Activated CD8-positive, alpha-beta T cell treated with anti-CD3 and anti-CD28 coated beads, Interleukin-2, amount 10 ng/mL, durations not matched to agents 7 days and 5 days (primary cell): Measurements from ENCODE around the gene CLPTM1L. TPM values are rescaled to one million over a fixed set of nuclear protein-coding genes. Genes with fewer than 3 reads are reported as not detected.
"Not testable (repeated sequence)": the region's sequence is repeated elsewhere in the genome, so short reads cannot be mapped to it uniquely, and the experiment has no call there.

Experiments used
- ATAC-seq: fragments of 150-1000 bp; cut with Tn5 transposase; one replicate; pipeline ENCODE4 v1.10.0; 2021; ENCODE audit warnings: moderate library complexity
- CTCF ChIA-PET: fragments of 350-600 bp; sonication (Branson Sonifier 250); formaldehyde crosslinking; loops from one replicate; lab custom pipeline; 2021; ENCODE audit warnings: antibody characterized with exemption; lab: Charles Lee
- POLR2A ChIA-PET: fragments of 350-600 bp; sonication (Branson Sonifier 250); formaldehyde crosslinking; loops from one replicate; lab custom pipeline; 2021; ENCODE audit warnings: antibody characterized with exemption; lab: Charles Lee
- DNase-seq: peaks from one replicate; pipeline ENCODE4 v3.0.0-alpha.2; 2020
- H3K27ac Mint-ChIP-seq: one replicate; pipeline ENCODE4 v1.8.0; 2021; ENCODE audit warnings: mild to moderate bottlenecking, mixed read lengths
- H3K27me3 Mint-ChIP-seq: one replicate; pipeline ENCODE4 v1.8.0; 2021; ENCODE audit warnings: low read depth, mixed read lengths
- H3K36me3 Mint-ChIP-seq: one replicate; pipeline ENCODE4 v1.8.0; 2021; ENCODE audit warnings: low read depth, mixed read lengths
- H3K4me1 Mint-ChIP-seq: one replicate; pipeline ENCODE4 v1.8.0; 2021; ENCODE audit warnings: low read depth, mixed read lengths
- H3K4me3 Mint-ChIP-seq: one replicate; pipeline ENCODE4 v1.8.0; 2021; ENCODE audit warnings: mild to moderate bottlenecking, mixed read lengths
- H3K9me3 Mint-ChIP-seq: one replicate; pipeline ENCODE4 v1.8.0; 2022; ENCODE audit warnings: mixed read lengths; ENCODE audit not compliant: insufficient read depth
- total RNA-seq, 2 experiments: library from RNA; stranded (reverse); gene quantifications; one replicate each; pipeline ENCODE4 v1.2.3, GENCODE V29; 2021

The CLPTM1L gene
- total RNA-seq, 2 experiments from 2014 or later: 80.0 to 83.8 TPM

DNA sequence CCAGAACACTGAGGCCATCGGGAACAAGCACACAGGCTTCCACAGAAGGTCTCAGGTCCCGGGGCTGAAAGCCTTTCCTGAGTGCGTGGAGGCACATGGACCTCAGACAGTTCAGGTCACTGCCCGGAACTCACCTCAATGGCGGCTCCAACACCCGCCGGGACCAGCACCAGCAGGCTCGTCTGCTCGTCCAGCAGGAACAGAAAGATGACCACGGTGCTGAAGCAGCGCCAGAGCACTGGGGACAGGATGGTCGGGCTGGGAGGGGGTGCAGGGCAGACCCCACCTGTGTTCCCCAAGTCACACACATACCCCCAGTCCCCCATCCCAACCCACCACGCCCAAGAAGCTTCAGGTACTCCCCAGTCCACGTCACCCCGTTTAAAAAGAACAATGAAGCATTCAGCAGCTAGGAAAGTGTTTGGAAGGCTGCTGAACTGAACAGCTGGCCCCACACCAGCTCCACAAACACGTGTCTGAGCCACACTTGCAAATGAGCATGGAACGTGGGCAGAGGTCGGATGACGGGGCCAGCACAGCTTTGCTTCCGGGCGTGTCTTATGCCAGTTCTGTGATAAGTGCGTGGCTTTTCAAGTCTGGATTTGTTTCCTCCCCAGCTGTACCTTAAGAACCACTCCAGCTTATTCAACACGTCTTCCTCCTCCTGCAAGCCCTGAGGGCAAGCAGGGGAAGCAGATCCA lies 14.6 kb downstream of the CLPTM1L start:
- H3K9me3 Mint-ChIP-seq: no peaks in the 10 kb centered on the region
- H3K4me1 Mint-ChIP-seq: no peaks in the 10 kb centered on the region
- H3K36me3 Mint-ChIP-seq: peaks cover 35% of the 10 kb centered on the region
- CTCF ChIA-PET: no interaction called here
- no peak overlapping the region for H3K4me3 Mint-ChIP-seq
- POLR2A ChIA-PET: no interaction called here
- H3K27ac Mint-ChIP-seq: no peak overlapping the region
- no peaks in the 10 kb centered on the region for H3K27me3 Mint-ChIP-seq
- ATAC-seq: no peak
- no peak for DNase-seq

DNA sequence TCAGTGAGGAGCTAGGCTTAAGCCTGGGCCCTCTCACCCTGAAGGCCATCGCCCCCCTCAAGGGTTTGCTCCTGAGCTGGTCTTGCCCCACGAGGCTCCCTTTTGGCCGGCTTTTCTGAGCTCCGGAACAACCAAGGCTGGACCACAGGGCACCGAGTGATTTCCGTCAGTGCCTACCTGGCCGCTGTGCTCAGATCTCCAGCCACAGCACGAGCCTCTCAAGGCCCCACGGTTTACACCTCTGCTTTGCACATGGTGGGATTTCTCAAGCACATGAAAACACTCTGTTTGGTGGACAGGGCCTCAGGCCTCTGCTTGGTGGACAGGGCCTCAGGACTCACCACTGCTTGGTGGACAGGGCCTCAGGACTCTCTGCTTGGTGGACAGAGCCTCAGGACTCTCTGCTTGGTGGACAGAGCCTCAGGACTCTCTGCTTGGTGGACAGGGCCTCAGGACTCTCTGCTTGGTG lies 15.8 kb downstream of the CLPTM1L start:
- ChIA-PET CTCF (interaction anchor here (1.0 kb wide), 1 partner anchor 11 kb away, joined by 3 read pairs; no protein-coding TSS in a partner anchor), POLR2A (interaction anchor here (0.6 kb wide), 1 partner anchor 16 kb away, joined by 3 read pairs; no protein-coding TSS in a partner anchor)
- ATAC-seq (no peak), DNase-seq (no peak)
- H3K9me3 Mint-ChIP-seq: no peaks in the 10 kb centered on the region
- H3K4me1 Mint-ChIP-seq: no peaks in the 10 kb centered on the region
- H3K27me3 Mint-ChIP-seq: no peaks in the 10 kb centered on the region
- peaks cover 31% of the 10 kb centered on the region for H3K36me3 Mint-ChIP-seq
- H3K4me3 Mint-ChIP-seq: no peak overlapping the region
- H3K27ac Mint-ChIP-seq: no peak overlapping the region

DNA sequence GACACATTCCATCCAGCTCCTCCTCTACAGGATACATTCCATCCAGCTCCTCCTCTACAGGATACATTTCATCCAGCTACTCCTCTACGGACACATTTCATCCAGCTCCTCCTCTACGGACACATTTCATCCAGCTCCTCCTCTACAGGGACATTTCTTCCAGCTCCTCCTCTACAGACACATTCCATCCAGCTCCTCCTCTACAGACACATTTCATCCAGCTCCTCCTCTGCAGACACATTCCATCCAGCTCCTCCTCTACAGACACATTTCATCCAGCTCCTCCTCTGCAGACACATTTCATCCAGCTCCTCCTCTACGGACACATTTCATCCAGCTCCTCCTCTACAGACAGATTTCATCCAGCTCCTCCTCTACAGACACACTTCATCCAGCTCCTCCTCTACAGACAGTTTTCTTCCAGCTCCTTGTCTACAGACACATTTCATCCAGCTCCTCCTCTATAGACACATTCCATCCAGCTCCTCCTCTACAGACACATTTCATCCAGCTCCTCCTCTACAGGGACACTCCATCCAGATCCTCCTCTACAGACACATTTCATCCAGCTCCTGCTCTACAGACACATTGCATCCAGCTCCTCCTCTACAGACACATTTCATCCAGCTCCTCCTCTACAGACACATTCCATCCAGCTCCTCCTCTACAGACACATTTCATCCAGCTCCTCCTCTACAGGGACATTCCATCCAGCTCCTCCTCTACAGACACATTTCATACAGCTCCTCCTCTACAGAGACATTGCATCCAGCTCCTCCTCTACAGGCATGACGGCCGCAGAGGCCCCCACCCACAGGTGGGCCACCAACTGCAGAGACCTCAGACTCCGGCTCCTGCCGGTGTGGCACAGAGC lies 16.4 kb downstream of the CLPTM1L start:
- not testable (repeated sequence) for ATAC-seq, H3K9me3 Mint-ChIP-seq, DNase-seq, H3K4me1 Mint-ChIP-seq, H3K27me3 Mint-ChIP-seq, H3K4me3 Mint-ChIP-seq
- ChIA-PET POLR2A (interaction anchor here (0.6 kb wide), 1 partner anchor 16 kb away, joined by 3 read pairs; no protein-coding TSS in a partner anchor), CTCF (interaction anchor here (1.0 kb wide), 1 partner anchor 11 kb away, joined by 3 read pairs; no protein-coding TSS in a partner anchor)
- Mint-ChIP-seq H3K36me3 (peaks cover 34% of the 10 kb centered on the region), H3K27ac (peak overlapping the region; percentile 23)

DNA sequence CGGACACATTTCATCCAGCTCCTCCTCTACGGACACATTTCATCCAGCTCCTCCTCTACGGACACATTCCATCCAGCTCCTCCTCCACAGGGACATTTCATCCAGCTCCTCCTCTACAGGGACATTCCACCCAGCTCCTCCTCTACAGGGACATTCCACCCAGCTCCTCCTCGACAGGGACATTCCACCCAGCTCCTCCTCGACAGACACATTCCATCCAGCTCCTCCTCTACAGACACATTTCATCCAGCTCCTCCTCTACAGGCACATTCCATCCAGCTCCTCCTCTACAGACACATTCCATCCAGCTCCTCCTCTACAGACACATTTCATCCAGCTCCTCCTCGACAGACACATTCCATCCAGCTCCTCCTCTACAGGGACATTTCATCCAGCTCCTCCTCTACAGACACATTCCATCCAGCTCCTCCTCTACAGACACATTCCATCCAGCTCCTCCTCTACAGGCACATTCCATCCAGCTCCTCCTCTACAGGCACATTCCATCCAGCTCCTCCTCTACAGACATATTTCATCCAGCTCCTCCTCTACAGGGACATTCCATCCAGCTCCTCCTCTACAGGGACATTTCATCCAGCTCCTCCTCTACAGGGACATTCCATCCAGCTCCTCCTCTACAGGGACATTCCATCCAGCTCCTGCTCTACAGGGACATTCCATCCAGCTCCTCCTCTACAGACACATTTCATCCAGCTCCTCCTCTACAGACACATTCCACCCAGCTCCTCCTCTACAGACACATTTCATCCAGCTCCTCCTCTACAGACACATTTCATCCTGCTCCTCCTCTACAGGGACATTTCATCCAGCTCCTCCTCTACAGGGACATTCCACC lies 17.8 kb downstream of the CLPTM1L start:
- H3K36me3 Mint-ChIP-seq: peaks cover 29% of the 10 kb centered on the region
- ATAC-seq, H3K4me3 Mint-ChIP-seq, CTCF ChIA-PET, DNase-seq, H3K27ac Mint-ChIP-seq, H3K27me3 Mint-ChIP-seq, H3K4me1 Mint-ChIP-seq, H3K9me3 Mint-ChIP-seq: not testable (repeated sequence)
- POLR2A ChIA-PET: interaction anchor here (0.6 to 1.0 kb wide), 3 partner anchors 9 to 122 kb away, joined by 3 read pairs; no protein-coding TSS in a partner anchor

DNA sequence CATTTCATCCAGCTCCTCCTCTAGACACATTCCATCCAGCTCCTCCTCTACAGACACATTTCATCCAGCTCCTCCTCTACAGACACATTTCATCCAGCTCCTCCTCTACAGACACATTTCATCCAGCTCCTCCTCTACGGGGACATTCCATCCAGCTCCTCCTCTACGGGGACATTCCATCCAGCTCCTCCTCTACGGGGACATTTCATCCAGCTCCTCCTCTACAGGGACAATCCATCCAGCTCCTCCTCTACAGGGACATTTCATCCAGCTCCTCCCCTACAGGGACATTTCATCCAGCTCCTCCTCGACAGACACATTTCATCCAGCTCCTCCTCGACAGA lies 18.4 kb downstream of the CLPTM1L start:
- DNase-seq, ATAC-seq, H3K4me3 Mint-ChIP-seq, H3K27me3 Mint-ChIP-seq, H3K9me3 Mint-ChIP-seq, H3K4me1 Mint-ChIP-seq, CTCF ChIA-PET: not testable (repeated sequence)
- Mint-ChIP-seq H3K36me3 (peaks cover 30% of the 10 kb centered on the region), H3K27ac (peak overlapping the region; percentile 17)
- POLR2A ChIA-PET: interaction anchor here (0.6 to 1.0 kb wide), 3 partner anchors 8 to 121 kb away, joined by 3 read pairs; no protein-coding TSS in a partner anchor

DNA sequence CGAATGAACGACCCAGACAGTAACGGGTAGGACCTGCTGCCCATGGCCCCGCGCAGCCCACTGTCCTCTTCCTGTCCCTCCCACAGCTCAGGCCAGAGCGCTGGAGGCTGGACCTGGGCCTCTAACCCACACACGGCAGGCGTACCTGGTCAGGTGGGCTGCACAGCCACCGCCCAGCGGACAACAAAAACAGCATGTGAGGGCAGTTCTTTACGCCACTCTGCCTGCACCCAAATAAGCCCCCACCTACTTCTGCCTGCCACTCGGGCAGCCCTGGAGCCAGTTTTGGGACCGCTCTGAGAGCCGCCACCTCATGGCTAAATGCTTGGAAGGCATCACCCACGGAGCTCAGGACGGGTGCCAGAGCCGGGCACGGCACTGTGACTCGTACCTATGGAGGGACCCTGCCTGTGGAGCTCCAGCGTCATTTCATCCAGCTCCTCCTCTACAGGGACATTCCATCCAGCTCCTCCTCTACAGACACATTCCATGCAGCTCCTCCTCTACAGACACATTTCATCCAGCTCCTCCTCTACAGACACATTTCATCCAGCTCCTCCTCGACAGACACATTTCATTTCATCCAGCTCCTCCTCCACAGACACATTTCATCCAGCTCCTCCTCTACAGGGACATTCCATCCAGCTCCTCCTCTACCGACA lies 18.9 kb downstream of the CLPTM1L start:
- CTCF ChIA-PET: no interaction called here
- POLR2A ChIA-PET: interaction anchor here (0.6 to 1.0 kb wide), 3 partner anchors 8 to 121 kb away, joined by 3 read pairs; no protein-coding TSS in a partner anchor
- H3K27ac Mint-ChIP-seq: peak overlapping the region; percentile 17
- no peak overlapping the region for H3K4me3 Mint-ChIP-seq
- ATAC-seq (no peak), DNase-seq (no peak)
- H3K27me3 Mint-ChIP-seq: no peaks in the 10 kb centered on the region
- H3K9me3 Mint-ChIP-seq: no peaks in the 10 kb centered on the region
- peaks cover 32% of the 10 kb centered on the region for H3K36me3 Mint-ChIP-seq
- H3K4me1 Mint-ChIP-seq: no peaks in the 10 kb centered on the region

DNA sequence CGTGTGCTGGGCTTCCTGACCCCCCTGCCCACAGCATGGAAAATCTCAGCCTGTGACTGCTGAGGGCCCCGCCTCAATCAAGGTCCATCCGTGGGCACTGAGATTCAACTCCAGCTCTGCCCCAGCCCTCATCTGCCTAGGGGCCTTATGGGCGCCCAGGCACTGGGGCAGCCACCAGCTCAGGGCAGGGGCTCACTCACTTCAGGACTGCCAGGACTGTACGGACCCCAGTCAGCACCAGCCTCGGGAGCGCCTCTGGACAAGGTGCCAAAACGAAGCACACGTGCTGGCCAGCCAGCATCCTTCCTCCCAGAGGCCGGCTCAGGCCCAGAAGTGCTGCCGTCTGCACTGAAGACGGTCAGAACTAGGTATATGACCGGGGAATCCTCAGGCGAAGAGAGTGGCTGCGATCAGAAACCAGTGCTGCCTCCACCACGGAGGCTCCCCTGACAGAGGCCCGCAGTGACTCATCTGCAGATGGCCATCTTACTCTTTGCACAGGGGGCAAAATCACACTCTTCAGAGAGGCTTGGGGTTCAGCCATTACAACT lies 19.6 kb downstream of the CLPTM1L start:
- ChIA-PET CTCF (no interaction called here), POLR2A (no interaction called here)
- Mint-ChIP-seq H3K27me3 (no peaks in the 10 kb centered on the region), H3K4me3 (no peak overlapping the region), H3K36me3 (peaks cover 31% of the 10 kb centered on the region), H3K27ac (no peak overlapping the region), H3K9me3 (no peaks in the 10 kb centered on the region), H3K4me1 (no peaks in the 10 kb centered on the region)
- no peak for DNase-seq
- no peak for ATAC-seq

DNA sequence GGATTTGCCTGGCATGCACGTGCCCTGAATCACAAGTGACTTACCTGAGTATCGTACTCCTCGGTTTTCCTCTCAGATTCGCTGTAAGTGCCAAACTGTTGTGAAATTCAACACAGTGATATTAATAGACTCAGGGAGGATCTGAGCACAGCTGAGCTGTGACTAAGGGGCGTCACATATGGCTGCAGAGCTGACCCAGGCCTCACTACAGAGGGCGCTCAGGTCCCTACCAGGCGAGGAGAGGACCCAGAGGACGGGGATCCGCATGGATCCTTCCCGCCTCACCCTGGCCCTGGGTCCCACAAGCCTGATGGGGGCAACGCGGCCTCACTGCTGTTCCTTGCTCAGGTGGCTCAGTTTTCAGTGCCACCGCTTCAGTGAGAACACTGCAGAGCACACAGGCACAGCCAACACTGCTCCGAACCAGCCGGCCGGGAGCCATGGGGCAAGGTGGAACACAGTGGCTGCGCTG lies 20.1 kb downstream of the CLPTM1L start:
- ChIA-PET CTCF (no interaction called here), POLR2A (no interaction called here)
- no peaks in the 10 kb centered on the region for H3K4me1 Mint-ChIP-seq
- no peak overlapping the region for H3K27ac Mint-ChIP-seq
- H3K27me3 Mint-ChIP-seq: no peaks in the 10 kb centered on the region
- no peak overlapping the region for H3K4me3 Mint-ChIP-seq
- H3K36me3 Mint-ChIP-seq: peaks cover 35% of the 10 kb centered on the region
- no peak for ATAC-seq
- H3K9me3 Mint-ChIP-seq: no peaks in the 10 kb centered on the region
- no peak for DNase-seq

DNA sequence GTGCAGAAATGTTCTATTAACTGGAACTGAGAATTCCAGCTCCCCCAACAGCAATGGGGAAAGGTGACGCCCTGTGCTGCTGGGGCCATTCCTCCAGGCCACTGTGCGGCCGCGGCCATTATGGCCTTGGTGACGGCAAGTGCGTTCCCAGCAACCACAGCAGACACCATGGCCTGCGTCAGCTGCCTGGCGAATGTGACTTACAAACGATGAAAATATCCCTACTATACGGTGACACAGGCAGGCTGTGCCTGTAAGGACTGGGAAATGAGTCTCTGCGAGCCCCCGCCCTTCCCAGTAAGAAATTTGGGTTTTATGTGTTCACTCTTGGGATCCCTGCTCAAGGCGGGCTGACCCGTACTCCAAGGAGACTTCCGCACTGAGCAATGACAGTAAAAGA lies 20.6 kb downstream of the CLPTM1L start:
- H3K27me3 Mint-ChIP-seq: no peaks in the 10 kb centered on the region
- ATAC-seq: no peak
- H3K27ac Mint-ChIP-seq: no peak overlapping the region
- no peak overlapping the region for H3K4me3 Mint-ChIP-seq
- DNase-seq: no peak
- no peaks in the 10 kb centered on the region for H3K9me3 Mint-ChIP-seq
- peaks cover 37% of the 10 kb centered on the region for H3K36me3 Mint-ChIP-seq
- ChIA-PET POLR2A (no interaction called here), CTCF (interaction anchor here (0.8 kb wide), 1 partner anchor 11 kb away, joined by 3 read pairs; no protein-coding TSS in a partner anchor)
- H3K4me1 Mint-ChIP-seq: no peaks in the 10 kb centered on the region

DNA sequence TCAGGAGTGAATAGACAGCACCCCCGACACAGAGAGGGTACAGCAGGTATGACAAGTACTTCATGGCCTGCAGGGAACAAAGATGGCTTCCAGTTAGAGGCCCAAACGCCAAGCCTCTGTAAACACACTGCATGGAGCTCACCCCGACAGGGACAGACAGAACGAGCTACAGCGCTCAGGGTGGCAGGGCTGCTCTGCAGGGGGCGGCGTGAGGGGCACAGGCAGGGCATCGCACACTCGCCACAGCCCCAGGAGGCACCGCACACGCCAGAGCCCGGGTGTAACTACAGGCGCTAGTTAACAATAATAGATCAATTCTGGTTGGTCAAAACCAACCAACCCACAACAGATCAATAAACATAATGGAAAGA lies 21.1 kb downstream of the CLPTM1L start:
- Mint-ChIP-seq H3K27me3 (no peaks in the 10 kb centered on the region), H3K9me3 (no peaks in the 10 kb centered on the region), H3K27ac (no peak overlapping the region), H3K4me3 (no peak overlapping the region), H3K36me3 (peaks cover 42% of the 10 kb centered on the region), H3K4me1 (no peaks in the 10 kb centered on the region)
- DNase-seq (no peak), ATAC-seq (no peak)
- ChIA-PET POLR2A (no interaction called here), CTCF (interaction anchor here (0.8 kb wide), 1 partner anchor 11 kb away, joined by 3 read pairs; no protein-coding TSS in a partner anchor)
